H9 (cell line): ENCODE measurements around the gene DMKN. TPM values are rescaled to one million over a fixed set of nuclear protein-coding genes. Genes with fewer than 3 reads are reported as not detected.

Experiments used
- DNase-seq: peaks from one replicate; pipeline ENCODE4 v3.0.0-alpha.2; 2017
- H2AFZ ChIP-seq: one replicate; pipeline ENCODE4 v1.6.1; 2013; ENCODE audit warnings: mild to moderate bottlenecking, low read length, control low read depth, moderate library complexity
- H2AK5ac ChIP-seq: 2 replicates; pipeline ENCODE4 v1.6.1; 2013; ENCODE audit warnings: low read length, control low read depth, mixed read lengths; ENCODE audit not compliant: insufficient read length
- H2BK120ac ChIP-seq: one replicate; pipeline ENCODE4 v1.6.1; 2013; ENCODE audit warnings: low read depth, mild to moderate bottlenecking, low read length, control low read depth, inconsistent platforms; ENCODE audit not compliant: poor library complexity, severe bottlenecking
- H2BK12ac ChIP-seq: 2 replicates; pipeline ENCODE4 v1.6.1; 2013; ENCODE audit warnings: low read length, control low read depth, mixed read lengths, low read depth; ENCODE audit not compliant: insufficient read length
- H2BK15ac ChIP-seq: 2 replicates; pipeline ENCODE4 v1.6.1; 2013; ENCODE audit warnings: low read depth, low read length, control low read depth
- H2BK20ac ChIP-seq: one replicate; pipeline ENCODE4 v1.6.1; 2013; ENCODE audit warnings: low read depth, mild to moderate bottlenecking, low read length, control low read depth, inconsistent platforms; ENCODE audit not compliant: poor library complexity, severe bottlenecking
- H2BK5ac ChIP-seq: 2 replicates; pipeline ENCODE4 v1.6.1; 2013; ENCODE audit warnings: low read length, control low read depth, mixed read lengths; ENCODE audit not compliant: insufficient read length
- H3K14ac ChIP-seq: 2 replicates; pipeline ENCODE4 v1.6.1; 2013; ENCODE audit warnings: low read length, control low read depth; ENCODE audit not compliant: insufficient read depth
- H3K18ac ChIP-seq: 2 replicates; pipeline ENCODE4 v1.6.1; 2013; ENCODE audit warnings: low read depth, mild to moderate bottlenecking, mixed read lengths, low read length, control low read depth; ENCODE audit not compliant: insufficient read length
- H3K23ac ChIP-seq: 2 replicates; pipeline ENCODE4 v1.6.1; 2013; ENCODE audit warnings: low read length, control low read depth, mixed read lengths, low read depth; ENCODE audit not compliant: insufficient read length
- H3K23me2 ChIP-seq: 2 replicates; pipeline ENCODE4 v1.6.1; 2013; ENCODE audit warnings: low read depth, mild to moderate bottlenecking, mixed read lengths, low read length, control low read depth; ENCODE audit not compliant: insufficient read length, poor library complexity, severe bottlenecking
- H3K27ac ChIP-seq: 2 replicates; pipeline ENCODE4 v1.5.1; 2013; ENCODE audit warnings: low read length, control low read depth, mixed read lengths, low read depth; ENCODE audit not compliant: insufficient read length
- H3K27me3 ChIP-seq: 2 replicates; pipeline ENCODE4 v1.6.1; 2013; ENCODE audit warnings: low read length, control low read depth, inconsistent platforms; ENCODE audit not compliant: insufficient read depth
- H3K4ac ChIP-seq: 2 replicates; pipeline ENCODE4 v1.6.1; 2013; ENCODE audit warnings: low read depth, mild to moderate bottlenecking, control low read depth, inconsistent platforms, low read length, moderate library complexity
- H3K4me1 ChIP-seq: 2 replicates; pipeline ENCODE4 v1.6.1; 2013; ENCODE audit warnings: low read length, control low read depth, inconsistent platforms; ENCODE audit not compliant: insufficient read depth
- H3K4me2 ChIP-seq: 2 replicates; pipeline ENCODE4 v1.6.1; 2013; ENCODE audit warnings: low read length, control low read depth, mixed read lengths; ENCODE audit not compliant: insufficient read length, insufficient read depth
- H3K56ac ChIP-seq: 2 replicates; pipeline ENCODE4 v1.6.1; 2013; ENCODE audit warnings: low read depth, mild to moderate bottlenecking, mixed read lengths, low read length, control low read depth; ENCODE audit not compliant: insufficient read length
- H3K79me1 ChIP-seq: 2 replicates; pipeline ENCODE4 v1.6.1; 2013; ENCODE audit warnings: low read depth, mild to moderate bottlenecking, moderate library complexity, low read length, control low read depth, inconsistent platforms; ENCODE audit not compliant: insufficient read depth, poor library complexity, severe bottlenecking
- H3K79me2 ChIP-seq: 2 replicates; pipeline ENCODE4 v1.6.1; 2013; ENCODE audit warnings: low read length, control low read depth, inconsistent platforms; ENCODE audit not compliant: insufficient read depth
- H3K9ac ChIP-seq: 2 replicates; pipeline ENCODE4 v1.6.1; 2013; ENCODE audit warnings: low read length, control low read depth, mixed read lengths; ENCODE audit not compliant: insufficient read length; ENCODE audit errors: extremely low read depth
- H3K9me3 ChIP-seq: one replicate; pipeline ENCODE4 v1.6.1; 2013; ENCODE audit warnings: low read depth, low read length, inconsistent platforms; ENCODE audit not compliant: control insufficient read depth
- H3T11ph ChIP-seq: one replicate; pipeline ENCODE4 v1.6.1; 2013; ENCODE audit warnings: mild to moderate bottlenecking, low read length, control low read depth, inconsistent platforms
- H4K20me1 ChIP-seq: one replicate; pipeline ENCODE4 v1.6.1; 2013; ENCODE audit not compliant: control insufficient read depth, insufficient read length, insufficient read depth
- H4K5ac ChIP-seq: 2 replicates; pipeline ENCODE4 v1.6.1; 2013; ENCODE audit warnings: low read depth, mild to moderate bottlenecking, mixed read lengths, low read length, control low read depth; ENCODE audit not compliant: insufficient read length
- H4K8ac ChIP-seq: replicated peaks from 2 replicates; pipeline ENCODE4 v1.6.1; 2013; ENCODE audit warnings: low read length, control low read depth, mixed read lengths, low read depth; ENCODE audit not compliant: insufficient read length
- H4K91ac ChIP-seq: 2 replicates; pipeline ENCODE4 v1.6.1; 2013; ENCODE audit warnings: low read depth, mild to moderate bottlenecking, moderate library complexity, mixed read lengths, low read length, control low read depth; ENCODE audit not compliant: insufficient read length
- H3K27ac Mint-ChIP-seq, 3 experiments: 2 replicates in 2 of 3; 3 replicates in 1 of 3; pipeline ENCODE4 v1.8.0; 2020 to 2021; ENCODE audit warnings: mixed read lengths in 3 of 3, mild to moderate bottlenecking in 1 of 3, moderate library complexity in 1 of 3
- H3K27me3 Mint-ChIP-seq: 2 replicates; pipeline ENCODE4 v1.8.0; 2021; ENCODE audit warnings: low read depth, mild to moderate bottlenecking, moderate library complexity, mixed read lengths
- H3K36me3 Mint-ChIP-seq, 3 experiments: 2 replicates in 2 of 3; 3 replicates in 1 of 3; pipeline ENCODE4 v1.8.0; 2020 to 2021; ENCODE audit warnings: low read depth in 3 of 3, mixed read lengths in 3 of 3; ENCODE audit not compliant: insufficient read depth in 1 of 3
- H3K4me1 Mint-ChIP-seq, 2 experiments: 2 replicates each; pipeline ENCODE4 v1.8.0; 2020; ENCODE audit warnings: mixed read lengths in 2 of 2
- H3K4me3 Mint-ChIP-seq, 2 experiments: 2 replicates in 1 of 2; 3 replicates in 1 of 2; pipeline ENCODE4 v1.8.0; 2020 to 2021; ENCODE audit warnings: mild to moderate bottlenecking in 2 of 2, mixed read lengths in 2 of 2, moderate library complexity in 1 of 2
- H3K9me3 Mint-ChIP-seq, 2 experiments: 2 replicates in 1 of 2; 3 replicates in 1 of 2; pipeline ENCODE4 v1.8.0; 2020; ENCODE audit warnings: mild to moderate bottlenecking in 2 of 2, mixed read lengths in 2 of 2, moderate library complexity in 1 of 2
- CTCF ChIP-seq: fragments of 200-600 bp; sonication (generic); conservative IDR thresholded peaks from 3 replicates; pipeline ENCODE4 v1.8.0; 2021; ENCODE audit warnings: antibody characterized with exemption, mild to moderate bottlenecking
- WGBS: extraction: QIAGEN DNeasy Blood & Tissue Kit; methylation state at CpG from one replicate; pipeline ENCODE4 v1.1.7; 2013; ENCODE audit warnings: missing lambda C conversion rate, low lambda C conversion rate, mixed read lengths; ENCODE audit not compliant: insufficient read length; ENCODE audit errors: extremely low coverage; 5-methylcytosine and 5-hydroxymethylcytosine counted together
- total RNA-seq: library from RNA; stranded (reverse); gene quantifications from 2 replicates; pipeline ENCODE4 v1.2.1, GENCODE V29; 2021

Gene DMKN
- total RNA-seq, 1 experiment from 2014 or later: 278 TPM

GRCh38 chr19:35554076-35554475, 40.6 kb upstream of the DMKN start:
- H2BK5ac ChIP-seq: no peak overlapping the region
- H3T11ph ChIP-seq: no peak overlapping the region
- no peak overlapping the region for H2BK120ac ChIP-seq
- Mint-ChIP-seq H3K36me3 (peaks cover 0 to 14% (median 11%) of the 10 kb centered on the region in 3 experiments; a peak in 5 of 7 replicates), H3K4me1 (peaks cover 12 to 16% of the 10 kb centered on the region in 2 experiments), H3K27me3 (peaks cover 42% of the 10 kb centered on the region), H3K9me3 (no peaks in the 10 kb centered on the region), H3K4me3 (no peak overlapping the region), H3K27ac (no peak overlapping the region)
- no peak overlapping the region for H2AFZ ChIP-seq
- no peaks in the 10 kb centered on the region for H4K20me1 ChIP-seq
- WGBS: no CpG with 5 or more reads among the region's 5 CpGs
- H3K23me2 ChIP-seq: peaks cover 7% of the 10 kb centered on the region
- H2BK20ac ChIP-seq: no peak overlapping the region
- H3K56ac ChIP-seq: no peak overlapping the region
- H2BK15ac ChIP-seq: no peak overlapping the region
- H3K79me2 ChIP-seq: no peaks in the 10 kb centered on the region
- no peak overlapping the region for H4K91ac ChIP-seq
- peaks cover 3% of the 10 kb centered on the region; the same call in 1 of the 2 replicates for H3K27me3 ChIP-seq
- H2AK5ac ChIP-seq: no peak overlapping the region
- no peak overlapping the region for H4K8ac ChIP-seq
- no peak for DNase-seq
- no peak overlapping the region for H3K4me2 ChIP-seq
- no peaks in the 10 kb centered on the region for H3K9me3 ChIP-seq
- no peaks in the 10 kb centered on the region for H3K79me1 ChIP-seq
- H3K23ac ChIP-seq: no peak overlapping the region
- no peak for TF ChIP-seq CTCF
- H3K18ac ChIP-seq: no peak overlapping the region
- no peaks in the 10 kb centered on the region for H3K4me1 ChIP-seq
- no peak overlapping the region for H3K4ac ChIP-seq
- no peak overlapping the region for H3K9ac ChIP-seq
- H3K14ac ChIP-seq: no peak overlapping the region
- no peak overlapping the region for H4K5ac ChIP-seq
- no peak overlapping the region for H2BK12ac ChIP-seq
- no peak overlapping the region for H3K27ac ChIP-seq
